ENCODE results near the gene AVPR2. TPM values are rescaled to one million over a fixed set of nuclear protein-coding genes. Genes with fewer than 3 reads are reported as not detected.

AVPR2 gene
- total RNA-seq, 4 donors from 2014 or later: 0.78 to 2.4 (median 1.5) TPM

DNA sequence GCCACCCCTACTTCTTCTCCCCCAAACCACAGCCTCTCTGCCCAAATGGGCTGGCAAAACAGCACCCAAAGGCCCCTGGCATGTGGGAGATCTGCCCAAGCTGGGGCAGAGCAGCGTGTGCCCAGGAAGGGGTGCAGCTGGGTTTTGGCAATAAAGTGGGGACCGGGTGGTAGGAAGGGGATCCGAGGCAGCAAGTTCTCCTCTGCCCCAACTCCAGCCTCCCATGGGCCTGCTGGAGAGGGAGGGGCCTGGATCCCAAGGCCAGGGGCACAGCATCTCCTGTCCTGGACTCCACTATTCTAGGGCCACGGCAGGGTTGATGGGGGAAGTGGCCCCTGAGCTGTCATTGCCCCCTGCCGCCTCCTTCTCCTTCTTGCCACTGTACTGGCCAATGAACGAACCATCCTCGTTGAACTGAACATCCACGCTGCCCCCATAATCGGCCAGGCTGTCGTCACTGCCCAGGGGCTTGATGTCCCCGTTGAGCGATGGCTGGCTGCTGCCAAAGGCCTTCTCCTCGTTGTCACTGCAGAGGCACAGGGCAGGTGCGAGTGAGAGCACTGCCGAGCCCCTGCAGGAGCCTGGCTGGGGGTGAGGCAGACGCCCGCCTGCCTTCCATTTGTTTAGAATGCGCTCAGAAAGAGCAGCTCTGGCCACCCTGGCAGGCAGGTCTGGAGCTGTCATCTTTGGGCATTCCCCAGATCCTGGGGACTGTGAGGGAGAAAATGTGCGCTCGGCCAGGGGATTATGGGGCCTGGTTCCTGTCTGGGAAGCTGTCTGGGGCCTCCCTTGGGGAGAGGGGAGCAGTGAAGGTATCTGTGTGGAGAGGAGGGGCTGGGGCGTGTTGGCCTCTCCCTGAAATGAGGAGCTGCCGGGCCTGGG, 41.9 kb upstream of the AVPR2 start:
- no peaks in the 10 kb centered on the region for H3K4me1 ChIP-seq
- H3K36me3 ChIP-seq: no peaks in the 10 kb centered on the region
- no peak for TF ChIP-seq POLR2AphosphoS5 (IDR thresholded peaks at IDR 0.05)
- TF ChIP-seq, protein P1, sequence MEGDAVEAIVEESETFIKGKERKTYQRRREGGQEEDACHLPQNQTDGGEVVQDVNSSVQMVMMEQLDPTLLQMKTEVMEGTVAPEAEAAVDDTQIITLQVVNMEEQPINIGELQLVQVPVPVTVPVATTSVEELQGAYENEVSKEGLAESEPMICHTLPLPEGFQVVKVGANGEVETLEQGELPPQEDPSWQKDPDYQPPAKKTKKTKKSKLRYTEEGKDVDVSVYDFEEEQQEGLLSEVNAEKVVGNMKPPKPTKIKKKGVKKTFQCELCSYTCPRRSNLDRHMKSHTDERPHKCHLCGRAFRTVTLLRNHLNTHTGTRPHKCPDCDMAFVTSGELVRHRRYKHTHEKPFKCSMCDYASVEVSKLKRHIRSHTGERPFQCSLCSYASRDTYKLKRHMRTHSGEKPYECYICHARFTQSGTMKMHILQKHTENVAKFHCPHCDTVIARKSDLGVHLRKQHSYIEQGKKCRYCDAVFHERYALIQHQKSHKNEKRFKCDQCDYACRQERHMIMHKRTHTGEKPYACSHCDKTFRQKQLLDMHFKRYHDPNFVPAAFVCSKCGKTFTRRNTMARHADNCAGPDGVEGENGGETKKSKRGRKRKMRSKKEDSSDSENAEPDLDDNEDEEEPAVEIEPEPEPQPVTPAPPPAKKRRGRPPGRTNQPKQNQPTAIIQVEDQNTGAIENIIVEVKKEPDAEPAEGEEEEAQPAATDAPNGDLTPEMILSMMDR (IDR thresholded peaks at IDR 0.05): no peak
- no peak for TF ChIP-seq EP300 (IDR thresholded peaks at IDR 0.05)
- no peak for TF ChIP-seq POLR2A (IDR thresholded peaks at IDR 0.05)
- 68% methylated on average over 21 of the region's 22 CpGs for WGBS
- no peaks in the 10 kb centered on the region for H3K9me3 ChIP-seq
- no peak for DNase-seq (ENCODE audit: low spot score in 2 of 2)
- no peak overlapping the region for H3K4me3 ChIP-seq
- H3K27ac ChIP-seq: no peak overlapping the region
- H3K27me3 ChIP-seq: peaks cover 4% of the 10 kb centered on the region

DNA sequence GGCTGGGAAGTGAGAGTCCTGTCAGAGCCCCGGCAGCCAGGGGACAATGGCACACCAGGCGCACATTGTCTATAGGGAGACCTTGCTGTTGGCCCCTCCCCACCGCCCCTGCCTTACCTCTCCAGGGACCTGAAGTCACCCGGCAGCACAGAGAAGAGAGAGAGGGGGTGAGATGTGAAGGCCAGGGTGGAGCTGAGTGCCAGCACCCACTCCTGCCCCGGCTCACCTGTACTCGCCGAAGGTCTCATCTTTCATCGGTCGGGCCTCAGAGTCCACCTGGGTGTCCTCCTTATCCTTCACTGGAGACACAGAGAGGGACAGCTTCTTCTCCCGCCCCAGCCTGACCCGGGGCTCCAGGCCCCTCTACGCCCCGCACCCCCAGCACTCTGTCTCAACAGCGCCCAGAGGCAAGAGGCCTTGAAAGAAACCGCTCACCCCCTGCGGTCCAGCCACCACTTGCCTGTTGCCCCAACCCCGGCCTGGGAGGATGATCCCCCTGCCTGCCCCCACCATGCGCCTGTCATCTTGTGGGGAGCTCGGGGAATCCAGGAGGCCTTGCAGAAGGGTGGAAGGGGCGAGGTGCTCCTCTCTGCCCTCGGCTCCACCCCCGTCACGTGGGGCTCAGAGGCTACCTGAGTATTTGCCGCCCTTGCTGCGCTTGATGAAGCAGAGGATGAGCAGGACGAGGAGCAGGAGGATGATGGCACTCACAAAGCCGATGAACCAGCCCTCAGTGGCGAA, 41.1 kb upstream of the AVPR2 start:
- TF ChIP-seq POLR2AphosphoS5 (IDR thresholded peaks at IDR 0.05): no peak
- no peak for TF ChIP-seq POLR2A (IDR thresholded peaks at IDR 0.05)
- TF ChIP-seq, protein P1 (IDR thresholded peaks at IDR 0.05): no peak
- TF ChIP-seq EP300 (IDR thresholded peaks at IDR 0.05): no peak
- no peak overlapping the region for H3K4me3 ChIP-seq
- H3K27me3 ChIP-seq: peaks cover 4% of the 10 kb centered on the region
- H3K27ac ChIP-seq: no peak overlapping the region
- no peaks in the 10 kb centered on the region for H3K36me3 ChIP-seq
- no peaks in the 10 kb centered on the region for H3K9me3 ChIP-seq
- no peak for DNase-seq (ENCODE audit: low spot score in 2 of 2)
- WGBS: 73% methylated on average over 12 of the region's 28 CpGs
- H3K4me1 ChIP-seq: no peaks in the 10 kb centered on the region

DNA sequence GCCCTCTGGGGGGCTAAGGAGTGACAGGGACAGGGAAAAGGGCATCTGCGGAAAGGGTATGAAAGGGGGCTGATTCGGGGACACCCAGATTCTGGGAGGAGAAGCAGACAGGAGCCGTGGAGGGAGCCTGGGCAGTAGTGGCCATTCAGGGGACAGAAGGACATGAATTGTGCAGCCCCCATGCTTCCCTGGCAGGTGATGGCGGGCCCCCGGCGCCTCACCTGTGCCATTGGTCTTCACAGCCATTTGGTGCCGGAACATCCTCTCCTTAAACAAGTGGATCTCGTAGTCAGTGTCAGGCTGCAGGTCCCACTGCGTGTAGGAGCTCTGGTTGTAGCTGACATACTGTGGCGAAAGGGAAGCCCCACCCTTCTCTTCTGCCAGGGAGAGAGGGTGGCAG, 40.4 kb upstream of the AVPR2 start:
- no peaks in the 10 kb centered on the region for H3K36me3 ChIP-seq
- DNase-seq (ENCODE audit: low spot score in 2 of 2): no peak
- no peaks in the 10 kb centered on the region for H3K9me3 ChIP-seq
- no peak overlapping the region for H3K27ac ChIP-seq
- no peak for TF ChIP-seq POLR2A (IDR thresholded peaks at IDR 0.05)
- TF ChIP-seq POLR2AphosphoS5 (IDR thresholded peaks at IDR 0.05): no peak
- TF ChIP-seq EP300 (IDR thresholded peaks at IDR 0.05): no peak
- TF ChIP-seq, protein P1 (IDR thresholded peaks at IDR 0.05): no peak
- 82% methylated on average over 6 of the region's 10 CpGs for WGBS
- H3K27me3 ChIP-seq: peaks cover 4% of the 10 kb centered on the region
- no peak overlapping the region for H3K4me3 ChIP-seq
- H3K4me1 ChIP-seq: no peaks in the 10 kb centered on the region

DNA sequence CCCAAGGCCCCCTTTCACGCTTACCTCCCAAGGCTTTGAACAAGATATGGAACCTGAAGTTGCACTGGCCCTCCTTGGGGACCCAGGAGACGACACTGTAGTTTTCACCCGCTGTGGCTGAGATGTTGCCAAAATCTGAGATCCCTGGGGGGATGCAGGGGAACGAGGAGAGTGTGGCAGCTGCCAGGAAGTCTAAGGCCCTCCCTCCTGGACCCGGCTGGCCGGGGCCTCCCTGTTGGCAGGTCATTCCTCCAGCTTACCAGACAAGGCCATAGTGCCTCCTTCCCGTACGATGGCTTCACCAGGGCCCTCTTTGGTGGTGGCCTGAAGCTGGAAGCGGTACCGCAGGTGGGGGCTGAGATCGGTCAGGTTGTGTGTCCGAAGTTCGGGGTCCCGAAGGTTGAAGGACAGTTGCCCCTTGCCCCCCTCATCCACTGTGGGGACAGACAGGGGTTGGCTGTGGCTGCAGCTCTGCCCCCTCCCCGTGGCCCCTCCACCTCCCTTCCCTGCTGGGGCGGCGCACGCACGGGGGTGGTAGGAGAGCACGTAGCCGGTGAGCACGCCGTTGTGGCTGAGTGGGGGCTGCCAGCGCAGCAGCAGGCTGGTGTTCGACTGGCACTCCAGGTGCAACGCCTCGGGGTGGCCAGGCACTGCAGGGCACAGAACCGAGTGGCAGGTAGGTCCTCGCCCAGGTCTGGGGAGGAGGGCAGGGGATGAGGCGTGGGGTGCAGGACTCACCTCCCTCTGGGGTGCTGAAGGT, 39.7 kb upstream of the AVPR2 start:
- no peak overlapping the region for H3K4me3 ChIP-seq
- H3K4me1 ChIP-seq: no peaks in the 10 kb centered on the region
- H3K36me3 ChIP-seq: no peaks in the 10 kb centered on the region
- peaks cover 4% of the 10 kb centered on the region for H3K27me3 ChIP-seq
- TF ChIP-seq EP300 (IDR thresholded peaks at IDR 0.05) (no peak), POLR2A (IDR thresholded peaks at IDR 0.05) (no peak), POLR2AphosphoS5 (IDR thresholded peaks at IDR 0.05) (no peak)
- TF ChIP-seq, protein P1 (IDR thresholded peaks at IDR 0.05): no peak
- no peak for DNase-seq (ENCODE audit: low spot score in 2 of 2)
- no peak overlapping the region for H3K27ac ChIP-seq
- WGBS: 92% methylated on average over 19 of the region's 30 CpGs
- no peaks in the 10 kb centered on the region for H3K9me3 ChIP-seq

DNA sequence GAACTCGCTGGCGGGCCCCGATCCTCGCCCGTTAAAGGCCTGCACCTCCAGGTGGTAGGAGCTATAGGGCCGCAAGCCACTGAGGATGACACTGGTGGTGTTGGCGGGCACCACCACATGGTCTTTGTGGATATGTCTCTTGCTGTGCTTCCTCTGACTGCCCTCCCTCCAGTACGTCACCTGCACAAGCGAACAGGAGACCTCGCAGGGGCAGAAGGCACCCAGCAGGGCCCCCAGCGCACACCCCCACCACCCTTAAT, 39.2 kb upstream of the AVPR2 start:
- no peak overlapping the region for H3K4me3 ChIP-seq
- 85% methylated on average over 11 of the region's 11 CpGs for WGBS
- H3K27ac ChIP-seq: no peak overlapping the region
- DNase-seq (ENCODE audit: low spot score in 2 of 2): no peak
- peaks cover 4% of the 10 kb centered on the region for H3K27me3 ChIP-seq
- no peak for TF ChIP-seq EP300 (IDR thresholded peaks at IDR 0.05)
- TF ChIP-seq, protein P1 (IDR thresholded peaks at IDR 0.05): no peak
- no peak for TF ChIP-seq POLR2A (IDR thresholded peaks at IDR 0.05)
- no peak for TF ChIP-seq POLR2AphosphoS5 (IDR thresholded peaks at IDR 0.05)
- no peaks in the 10 kb centered on the region for H3K9me3 ChIP-seq
- no peaks in the 10 kb centered on the region for H3K4me1 ChIP-seq
- no peaks in the 10 kb centered on the region for H3K36me3 ChIP-seq
